ENCODE measurements around the gene DHRS3.

DHRS3 gene

GRCh38 chr1:12549460-12550349, 68.3 kb downstream of the DHRS3 start:
- Histone ChIP-seq H3K36me3 (no peaks in the 10 kb centered on the region), H3K4me1 (ENCODE audit: control insufficient read depth in 1 of 2, insufficient read depth in 1 of 2, low read depth in 1 of 2, low read length in 1 of 2) (no peaks in the 10 kb centered on the region), H3K9me3 (no peaks in the 10 kb centered on the region), H3K4me3 (ENCODE audit: low read depth in 1 of 2, low read length in 1 of 2) (no peak overlapping the region), H3K27me3 (no peaks in the 10 kb centered on the region), H3K27ac (no peak overlapping the region)
- TF ChIP-seq, protein P1, sequence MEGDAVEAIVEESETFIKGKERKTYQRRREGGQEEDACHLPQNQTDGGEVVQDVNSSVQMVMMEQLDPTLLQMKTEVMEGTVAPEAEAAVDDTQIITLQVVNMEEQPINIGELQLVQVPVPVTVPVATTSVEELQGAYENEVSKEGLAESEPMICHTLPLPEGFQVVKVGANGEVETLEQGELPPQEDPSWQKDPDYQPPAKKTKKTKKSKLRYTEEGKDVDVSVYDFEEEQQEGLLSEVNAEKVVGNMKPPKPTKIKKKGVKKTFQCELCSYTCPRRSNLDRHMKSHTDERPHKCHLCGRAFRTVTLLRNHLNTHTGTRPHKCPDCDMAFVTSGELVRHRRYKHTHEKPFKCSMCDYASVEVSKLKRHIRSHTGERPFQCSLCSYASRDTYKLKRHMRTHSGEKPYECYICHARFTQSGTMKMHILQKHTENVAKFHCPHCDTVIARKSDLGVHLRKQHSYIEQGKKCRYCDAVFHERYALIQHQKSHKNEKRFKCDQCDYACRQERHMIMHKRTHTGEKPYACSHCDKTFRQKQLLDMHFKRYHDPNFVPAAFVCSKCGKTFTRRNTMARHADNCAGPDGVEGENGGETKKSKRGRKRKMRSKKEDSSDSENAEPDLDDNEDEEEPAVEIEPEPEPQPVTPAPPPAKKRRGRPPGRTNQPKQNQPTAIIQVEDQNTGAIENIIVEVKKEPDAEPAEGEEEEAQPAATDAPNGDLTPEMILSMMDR (IDR thresholded peaks at IDR 0.05), result no peak

- TF ChIP-seq, protein P1 (IDR thresholded peaks at IDR 0.05), result no peak
- H3K4me3 ChIP-seq (ENCODE audit: low read depth in 1 of 2, low read length in 1 of 2), result no peak overlapping the region
- no peak overlapping the region for H3K27ac ChIP-seq
- H3K36me3 ChIP-seq, result no peaks in the 10 kb centered on the region
- no peaks in the 10 kb centered on the region for H3K4me1 ChIP-seq (ENCODE audit: control insufficient read depth in 1 of 2, insufficient read depth in 1 of 2, low read depth in 1 of 2, low read length in 1 of 2)
- H3K27me3 ChIP-seq, result no peaks in the 10 kb centered on the region
- H3K9me3 ChIP-seq, result no peaks in the 10 kb centered on the region
Measured at GRCh38 chr1:12548973-12549459, 69.0 kb downstream of the DHRS3 start.

DNA sequence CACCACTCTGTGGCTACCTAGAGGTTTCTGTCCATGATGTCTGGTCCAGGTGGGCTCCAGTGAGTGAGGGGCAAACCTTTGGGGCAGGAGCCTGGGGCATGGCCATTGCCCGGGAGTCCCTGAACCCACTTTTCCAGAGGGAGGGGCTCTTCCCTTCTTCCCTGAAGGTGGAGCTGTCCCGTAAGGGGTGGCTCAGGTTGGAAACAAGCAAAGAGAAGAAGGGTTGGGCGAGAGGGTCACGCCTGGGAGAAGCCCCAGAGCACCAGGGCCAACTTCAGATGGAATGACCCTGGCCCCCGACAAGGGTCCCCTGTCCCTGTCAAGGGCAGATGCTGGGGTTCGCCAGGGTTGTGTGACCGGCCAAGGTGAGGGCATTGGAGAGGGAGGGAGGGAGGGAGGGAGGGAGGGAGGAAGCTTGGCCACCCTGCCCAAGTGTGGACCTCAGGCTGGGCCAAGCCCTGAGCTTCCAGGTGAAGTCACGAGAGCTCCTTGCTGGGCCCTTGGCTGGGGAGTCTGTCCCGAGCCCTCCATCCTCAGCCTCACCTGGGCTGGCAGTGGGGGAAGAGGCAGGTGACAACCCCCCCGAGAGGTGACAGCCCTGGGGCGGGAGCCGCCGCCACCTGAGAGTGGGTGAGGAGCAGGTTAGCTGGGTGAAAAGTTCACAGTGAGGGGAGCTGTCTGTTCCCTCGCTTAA, 69.6 kb downstream of the DHRS3 start:
- no peak overlapping the region for H3K27ac ChIP-seq
- H3K4me1 ChIP-seq (ENCODE audit: control insufficient read depth in 1 of 2, insufficient read depth in 1 of 2, low read depth in 1 of 2, low read length in 1 of 2), result no peaks in the 10 kb centered on the region
- H3K27me3 ChIP-seq, result no peaks in the 10 kb centered on the region
- H3K4me3 ChIP-seq (ENCODE audit: low read depth in 1 of 2, low read length in 1 of 2), result no peak overlapping the region
- TF ChIP-seq, protein P1 (IDR thresholded peaks at IDR 0.05), result no peak
- no peaks in the 10 kb centered on the region for H3K9me3 ChIP-seq
- H3K36me3 ChIP-seq, result no peaks in the 10 kb centered on the region

DNA sequence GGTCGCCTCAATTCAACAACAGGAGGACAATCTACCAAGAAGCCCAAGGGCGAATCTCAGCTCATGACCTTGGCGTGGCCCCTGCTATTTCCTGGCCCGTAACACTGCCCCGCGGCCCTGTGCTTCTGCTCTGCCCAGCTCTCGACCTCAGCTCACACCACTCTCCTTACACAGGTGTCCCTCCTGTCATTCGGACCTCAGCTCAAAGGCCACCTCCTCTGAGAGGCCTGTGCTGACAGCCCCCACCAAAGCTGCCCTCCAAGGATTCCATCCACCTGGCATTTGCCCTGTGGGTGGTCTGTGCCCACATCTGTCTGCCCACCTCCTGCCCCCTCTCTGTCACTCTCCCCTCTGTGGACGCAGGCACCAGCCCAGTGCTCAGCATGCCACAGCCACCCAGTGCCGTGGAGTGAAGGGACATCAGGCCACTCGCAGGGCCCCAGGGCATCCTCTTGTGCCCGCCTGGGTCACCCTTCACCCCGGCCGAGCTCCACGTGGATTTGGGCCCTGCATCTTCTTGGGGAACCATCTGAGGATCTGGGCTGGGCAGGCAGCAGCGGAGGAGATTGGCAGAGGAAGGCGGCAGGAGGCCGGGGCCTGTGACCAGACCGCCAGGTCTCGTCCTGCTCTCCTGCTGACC, 70.3 kb downstream of the DHRS3 start:
- no peaks in the 10 kb centered on the region for H3K27me3 ChIP-seq
- no peak overlapping the region for H3K27ac ChIP-seq

More for the DNA sequence above, 70.3 kb downstream of the DHRS3 start:
- Histone ChIP-seq H3K4me3 (ENCODE audit: low read depth in 1 of 2, low read length in 1 of 2) (no peak overlapping the region), H3K36me3 (no peaks in the 10 kb centered on the region), H3K9me3 (no peaks in the 10 kb centered on the region), H3K4me1 (ENCODE audit: control insufficient read depth in 1 of 2, insufficient read depth in 1 of 2, low read depth in 1 of 2, low read length in 1 of 2) (no peaks in the 10 kb centered on the region)
- TF ChIP-seq, protein P1 (IDR thresholded peaks at IDR 0.05), result no peak

All from neutrophil (primary cell).